Adipocyte (in vitro differentiated cells): ENCODE measurements around the gene ALG8.
"Not testable (repeated sequence)": the region's sequence is repeated elsewhere in the genome, so short reads cannot be mapped to it uniquely, and the experiment has no call there.

Experiments
- DNase-seq: peaks from one replicate; pipeline ENCODE4 v3.0.0-alpha.2; 2015; ENCODE audit warnings: low read depth
- H3K27me3 ChIP-seq: replicated peaks from 2 replicates; pipeline ENCODE4 v1.7.0; 2013; ENCODE audit warnings: mild to moderate bottlenecking, low read length, moderate library complexity; ENCODE audit not compliant: control insufficient read depth, insufficient read depth
- H3K36me3 ChIP-seq: 2 replicates; pipeline ENCODE4 v1.7.0; 2013; ENCODE audit warnings: low read length, mild to moderate bottlenecking, moderate library complexity; ENCODE audit not compliant: control insufficient read depth, insufficient read depth, severe bottlenecking
- H3K4me1 ChIP-seq: 2 replicates; pipeline ENCODE4 v1.7.0; 2013; ENCODE audit warnings: mild to moderate bottlenecking, low read length, moderate library complexity; ENCODE audit not compliant: control insufficient read depth, insufficient read depth
- H3K4me3 ChIP-seq: 2 replicates; pipeline ENCODE4 v1.7.0; 2013; ENCODE audit warnings: mild to moderate bottlenecking, low read length, moderate library complexity
- H3K9ac ChIP-seq: 2 replicates; pipeline ENCODE4 v1.7.0; 2013; ENCODE audit warnings: mild to moderate bottlenecking, low read length, moderate library complexity
- H3K9me3 ChIP-seq: 2 replicates; pipeline ENCODE4 v1.7.0; 2013; ENCODE audit warnings: mild to moderate bottlenecking, low read length, moderate library complexity; ENCODE audit not compliant: control insufficient read depth

The ALG8 gene

GRCh38 chr11:78079232-78080083 lies 60.0 kb downstream of the ALG8 start, which contains the start of gene NDUFC2:
NDUFC2 (minus strand) TSS chr11:78079862; CDS start chr11:78079744, 118 bp downstream.
- Histone ChIP-seq H3K9ac (peak within 1 kb of the TSS; percentile 94), H3K36me3 (no peaks in the 10 kb centered on the region), H3K4me3 (peak within 1 kb of the TSS; percentile 85), H3K9me3 (no peaks in the 10 kb centered on the region), H3K27me3 (no peaks in the 10 kb centered on the region), H3K4me1 (peaks cover 38% of the 10 kb centered on the region)
- peak; percentile 93 for DNase-seq

DNA sequence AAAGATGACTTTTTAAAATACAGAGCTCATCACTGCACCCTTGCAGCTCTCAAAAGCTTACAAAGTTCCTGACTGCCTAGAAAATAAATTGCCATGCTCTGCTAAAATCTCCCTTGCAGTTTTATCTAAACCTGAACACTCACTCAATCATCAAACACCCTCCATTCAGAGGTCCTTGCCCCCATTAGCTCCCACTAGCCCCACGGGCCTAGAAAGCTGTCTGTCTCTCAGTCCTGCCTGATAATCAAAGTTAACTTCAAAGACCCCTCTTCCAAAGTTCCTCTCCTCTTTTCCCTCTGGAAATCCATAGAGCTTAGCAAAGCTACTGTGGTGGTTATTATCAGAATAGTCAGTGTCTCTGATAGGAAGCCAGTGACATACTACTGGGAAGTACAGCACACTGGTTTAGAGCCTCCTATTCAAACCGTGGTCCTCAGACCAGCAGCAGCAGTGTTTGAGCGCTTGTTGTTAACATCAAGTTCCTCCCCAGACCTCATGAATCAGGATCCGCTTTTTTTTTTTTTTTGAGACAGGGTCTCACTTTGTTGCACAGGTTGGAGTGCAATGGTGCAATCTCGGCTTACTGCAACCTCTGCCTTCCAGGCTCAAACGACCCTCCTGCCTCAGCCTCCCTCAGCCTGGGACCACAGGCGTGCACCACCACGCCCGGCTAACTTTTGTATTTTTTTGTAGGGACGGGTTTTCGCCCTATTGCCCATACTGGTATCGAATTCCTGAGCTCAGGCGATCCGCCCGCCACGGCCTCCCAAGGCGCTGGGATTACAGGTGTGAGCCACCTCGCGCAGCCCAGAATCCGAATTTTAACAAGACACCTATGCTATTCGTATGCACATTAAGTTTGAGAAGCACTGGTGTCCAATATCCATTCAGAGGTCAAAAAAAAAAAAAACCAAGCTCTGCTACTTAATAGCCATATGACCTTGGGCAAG lies 60.9 kb downstream of the ALG8 start:
- Histone ChIP-seq H3K27me3 (no peaks in the 10 kb centered on the region), H3K9ac (peak overlapping the region; percentile 94), H3K9me3 (no peaks in the 10 kb centered on the region), H3K4me3 (peak overlapping the region; percentile 85), H3K36me3 (no peaks in the 10 kb centered on the region), H3K4me1 (peaks cover 38% of the 10 kb centered on the region)
- DNase-seq: no peak

DNA sequence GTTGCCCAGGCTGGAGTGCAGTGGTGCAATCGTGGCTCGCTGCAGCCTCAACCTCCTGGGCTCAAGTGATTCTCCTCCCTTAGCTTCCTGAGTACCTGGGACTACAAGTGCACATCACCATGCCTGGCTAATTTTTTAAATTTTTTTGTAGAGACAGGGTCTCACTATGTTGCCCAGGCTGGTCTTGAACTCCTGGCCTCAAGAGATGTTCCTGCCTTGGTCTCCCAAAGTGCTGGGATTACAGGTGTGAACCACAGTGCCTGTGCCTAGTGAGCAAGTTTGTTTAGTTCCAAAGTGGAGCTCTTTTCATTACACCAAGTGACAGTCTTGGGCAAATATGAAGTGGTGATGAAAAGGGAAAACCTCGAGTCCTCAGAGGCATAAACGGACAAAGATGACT lies 61.8 kb downstream of the ALG8 start:
- not testable (repeated sequence) for DNase-seq, H3K36me3 ChIP-seq, H3K27me3 ChIP-seq, H3K9me3 ChIP-seq
- Histone ChIP-seq H3K4me1 (peaks cover 38% of the 10 kb centered on the region), H3K9ac (peak overlapping the region; percentile 94), H3K4me3 (peak overlapping the region; percentile 85)

GRCh38 chr11:78076733-78077403 lies 62.6 kb downstream of the ALG8 start:
- Histone ChIP-seq H3K4me3 (peak overlapping the region; percentile 85), H3K36me3 (peaks cover 8% of the 10 kb centered on the region), H3K9ac (no peak overlapping the region), H3K9me3 (no peaks in the 10 kb centered on the region), H3K4me1 (peaks cover 38% of the 10 kb centered on the region), H3K27me3 (no peaks in the 10 kb centered on the region)
- no peak for DNase-seq

- Histone ChIP-seq H3K9ac (no peak overlapping the region), H3K4me1 (peaks cover 39% of the 10 kb centered on the region), H3K4me3 (no peak overlapping the region), H3K27me3 (no peaks in the 10 kb centered on the region), H3K9me3 (no peaks in the 10 kb centered on the region), H3K36me3 (peaks cover 29% of the 10 kb centered on the region)
- DNase-seq: no peak
Measured at GRCh38 chr11:78074756-78075155, 64.7 kb downstream of the ALG8 start.

DNA sequence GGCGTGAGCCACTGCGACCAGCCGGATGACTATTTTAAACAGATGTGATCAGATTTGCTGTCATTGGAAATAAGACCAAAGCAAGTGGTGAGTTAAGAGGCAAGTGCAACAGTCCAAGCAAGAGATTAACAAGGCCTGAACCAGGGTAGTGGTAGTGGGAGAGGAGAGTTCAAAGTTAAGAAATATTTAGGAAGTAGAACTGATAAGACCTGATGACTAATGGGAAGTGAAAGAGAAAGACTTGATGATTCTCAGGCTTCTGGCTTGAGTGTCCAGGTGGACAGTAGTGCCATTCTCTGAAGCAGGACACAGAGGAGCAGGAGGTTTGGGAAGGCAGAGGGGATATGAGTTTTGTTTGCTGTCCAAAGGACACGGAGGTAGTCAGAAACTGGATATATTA lies 67.0 kb downstream of the ALG8 start:
- Histone ChIP-seq H3K27me3 (no peaks in the 10 kb centered on the region), H3K9ac (no peak overlapping the region), H3K9me3 (no peaks in the 10 kb centered on the region), H3K36me3 (peaks cover 50% of the 10 kb centered on the region), H3K4me1 (peaks cover 36% of the 10 kb centered on the region), H3K4me3 (no peak overlapping the region)
- DNase-seq: no peak

GRCh38 chr11:78071717-78072116 lies 67.7 kb downstream of the ALG8 start:
- Histone ChIP-seq H3K9me3 (no peaks in the 10 kb centered on the region), H3K4me3 (no peak overlapping the region), H3K27me3 (no peaks in the 10 kb centered on the region), H3K9ac (no peak overlapping the region), H3K36me3 (peaks cover 52% of the 10 kb centered on the region), H3K4me1 (peaks cover 29% of the 10 kb centered on the region)
- DNase-seq: no peak

GRCh38 chr11:78070621-78071020 lies 68.8 kb downstream of the ALG8 start:
- Histone ChIP-seq H3K27me3 (no peaks in the 10 kb centered on the region), H3K36me3 (peaks cover 52% of the 10 kb centered on the region)

DNA sequence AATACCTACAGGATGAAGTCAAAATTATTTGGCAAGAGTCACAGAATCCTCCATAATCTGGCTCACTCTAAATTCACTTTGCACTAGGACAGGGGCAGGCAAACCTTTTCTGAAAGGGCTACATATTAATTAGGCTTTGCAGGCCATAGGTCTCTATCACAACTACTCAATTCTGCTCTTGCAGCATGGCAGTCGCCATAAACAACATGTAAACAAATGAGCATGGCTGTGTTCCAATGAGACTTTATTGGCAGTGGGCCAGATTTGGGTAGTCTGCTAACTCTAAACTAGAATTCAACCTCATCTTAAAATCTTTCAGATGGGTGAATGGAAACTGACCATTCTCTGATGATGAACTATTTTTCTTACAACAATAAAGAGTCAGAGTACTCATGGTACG lies 70.0 kb downstream of the ALG8 start:
- DNase-seq: no peak
- H3K4me3 ChIP-seq: no peak overlapping the region
- H3K27me3 ChIP-seq: no peaks in the 10 kb centered on the region
- peaks cover 52% of the 10 kb centered on the region for H3K36me3 ChIP-seq
- H3K9ac ChIP-seq: peak overlapping the region; percentile 20
- peaks cover 18% of the 10 kb centered on the region for H3K4me1 ChIP-seq
- H3K9me3 ChIP-seq: no peaks in the 10 kb centered on the region

More at GRCh38 chr11:78070621-78071020, 68.8 kb downstream of the ALG8 start:
- Histone ChIP-seq H3K4me1 (peaks cover 19% of the 10 kb centered on the region), H3K4me3 (no peak overlapping the region), H3K9me3 (no peaks in the 10 kb centered on the region), H3K9ac (no peak overlapping the region)
- no peak for DNase-seq

GRCh38 chr11:78067704-78068103 lies 71.7 kb downstream of the ALG8 start:
- no peak for DNase-seq
- no peak overlapping the region for H3K4me3 ChIP-seq
- H3K36me3 ChIP-seq: peaks cover 49% of the 10 kb centered on the region
- H3K9ac ChIP-seq: no peak overlapping the region
- no peaks in the 10 kb centered on the region for H3K27me3 ChIP-seq
- H3K9me3 ChIP-seq: no peaks in the 10 kb centered on the region
- peaks cover 28% of the 10 kb centered on the region for H3K4me1 ChIP-seq

GRCh38 chr11:78066471-78066870 lies 73.0 kb downstream of the ALG8 start:
- peaks cover 37% of the 10 kb centered on the region for H3K4me1 ChIP-seq
- DNase-seq: no peak
- peaks cover 40% of the 10 kb centered on the region for H3K36me3 ChIP-seq
- no peaks in the 10 kb centered on the region for H3K27me3 ChIP-seq
- no peak overlapping the region for H3K4me3 ChIP-seq
- no peak overlapping the region for H3K9ac ChIP-seq
- no peaks in the 10 kb centered on the region for H3K9me3 ChIP-seq
